ENCODE data around the gene CACNA2D3.
"Not testable (repeated sequence)": the region's sequence is repeated elsewhere in the genome, so short reads cannot be mapped to it uniquely, and the experiment has no call there.

The CACNA2D3 gene

GRCh38 chr3:54630101-54630623 lies 507.8 kb downstream of the CACNA2D3 start:
- no peak for DNase-seq (ENCODE audit: low read depth, low spot score)

GRCh38 chr3:54631001-54631400 lies 508.6 kb downstream of the CACNA2D3 start:
- not testable (repeated sequence) for DNase-seq (ENCODE audit: low read depth, low spot score)

DNA sequence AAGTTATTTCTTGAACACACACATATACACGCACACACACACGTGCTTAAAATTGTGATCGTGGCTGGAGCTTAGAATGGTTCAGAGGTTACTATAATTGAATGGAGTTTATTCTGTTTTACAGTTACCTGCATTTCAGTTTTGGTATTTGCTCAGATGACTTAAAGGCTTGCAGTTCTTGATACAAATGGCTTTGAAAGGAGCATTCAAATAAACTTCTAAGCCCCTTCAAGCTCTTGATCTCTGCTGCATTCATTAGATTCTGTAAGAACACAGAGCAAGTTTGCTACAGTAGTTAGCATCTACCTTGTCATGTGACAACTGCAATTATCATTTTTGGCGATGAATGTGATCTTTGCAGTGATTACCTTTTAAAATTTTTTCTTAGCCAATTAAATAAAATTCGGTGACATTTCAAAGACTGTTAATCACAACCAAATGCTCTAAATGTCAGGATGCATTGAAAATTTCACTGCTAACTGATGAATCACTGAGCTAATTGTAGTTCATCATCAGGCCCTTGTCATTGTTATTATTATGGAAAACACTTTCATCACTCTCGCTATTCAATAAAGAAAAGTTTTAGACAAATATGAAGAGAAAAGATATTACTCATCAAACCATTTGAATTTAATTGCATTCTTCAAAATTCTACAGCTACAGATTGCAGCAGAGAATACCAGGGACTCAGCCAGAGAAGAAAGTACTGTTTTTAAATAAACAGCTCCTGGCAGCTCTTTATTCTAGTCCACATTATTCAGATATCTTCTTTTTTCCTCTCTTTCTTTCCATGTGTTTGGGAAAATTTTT lies 509.4 kb downstream of the CACNA2D3 start:
- DNase-seq (ENCODE audit: low read depth, low spot score), result no peak

- no peak for DNase-seq (ENCODE audit: low read depth, low spot score)
These were observed 509.9 kb downstream of the CACNA2D3 start for GRCh38 chr3:54632326-54632665.

DNA sequence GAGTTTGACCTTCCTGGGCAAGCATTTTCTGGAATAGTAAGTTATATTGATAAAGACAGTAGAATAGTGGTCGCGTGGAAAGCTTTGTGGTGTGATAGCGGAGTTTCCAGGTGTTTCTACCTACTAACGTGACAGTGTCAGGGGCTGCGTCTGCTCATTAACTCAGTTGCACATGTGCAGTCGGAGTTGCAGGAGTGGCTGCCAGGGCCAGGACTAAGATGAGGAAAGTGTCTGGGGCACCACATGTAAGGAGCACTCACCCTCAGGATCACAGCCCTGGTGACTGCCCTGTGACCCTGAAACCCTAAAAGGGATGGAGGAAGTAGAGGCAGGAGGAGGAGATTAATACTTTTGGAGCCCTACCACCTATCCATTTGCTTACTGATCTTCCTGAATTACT lies 510.5 kb downstream of the CACNA2D3 start:
- DNase-seq (ENCODE audit: low read depth, low spot score), result no peak

DNA sequence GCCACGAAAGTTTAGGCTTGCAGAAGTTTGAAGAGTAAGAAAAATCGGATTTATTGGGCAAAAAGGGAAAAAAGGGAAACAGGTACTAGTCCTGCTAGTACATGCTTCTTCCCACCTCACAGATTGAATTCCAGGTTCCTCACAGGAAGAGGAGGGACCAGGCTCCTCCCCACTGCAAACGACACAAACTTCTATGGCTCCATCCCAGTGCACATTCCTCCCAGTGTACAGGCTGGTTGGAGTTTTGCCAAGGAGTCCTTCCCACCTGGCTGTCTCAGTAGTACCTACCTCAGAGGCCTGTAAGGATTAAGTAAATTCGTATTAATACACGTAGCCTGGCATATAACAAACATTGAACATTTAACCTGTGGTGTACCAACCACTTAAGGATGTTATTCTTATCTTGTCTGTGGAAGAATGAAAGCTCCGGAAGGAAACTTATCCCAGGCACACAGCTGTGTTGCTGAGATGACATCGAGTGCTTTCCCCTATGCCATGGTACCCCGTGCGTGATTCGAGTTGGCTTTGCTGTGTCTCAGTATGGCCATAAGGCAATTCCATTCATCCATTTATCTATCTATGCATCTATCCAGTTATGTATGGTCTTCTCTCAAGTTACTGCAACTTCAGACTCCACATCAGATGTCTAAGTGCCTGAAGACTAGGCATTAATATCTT lies 511.2 kb downstream of the CACNA2D3 start:
- no peak for DNase-seq (ENCODE audit: low read depth, low spot score)

GRCh38 chr3:54634122-54634469 lies 511.7 kb downstream of the CACNA2D3 start:
- DNase-seq (ENCODE audit: low read depth, low spot score), result no peak

DNA sequence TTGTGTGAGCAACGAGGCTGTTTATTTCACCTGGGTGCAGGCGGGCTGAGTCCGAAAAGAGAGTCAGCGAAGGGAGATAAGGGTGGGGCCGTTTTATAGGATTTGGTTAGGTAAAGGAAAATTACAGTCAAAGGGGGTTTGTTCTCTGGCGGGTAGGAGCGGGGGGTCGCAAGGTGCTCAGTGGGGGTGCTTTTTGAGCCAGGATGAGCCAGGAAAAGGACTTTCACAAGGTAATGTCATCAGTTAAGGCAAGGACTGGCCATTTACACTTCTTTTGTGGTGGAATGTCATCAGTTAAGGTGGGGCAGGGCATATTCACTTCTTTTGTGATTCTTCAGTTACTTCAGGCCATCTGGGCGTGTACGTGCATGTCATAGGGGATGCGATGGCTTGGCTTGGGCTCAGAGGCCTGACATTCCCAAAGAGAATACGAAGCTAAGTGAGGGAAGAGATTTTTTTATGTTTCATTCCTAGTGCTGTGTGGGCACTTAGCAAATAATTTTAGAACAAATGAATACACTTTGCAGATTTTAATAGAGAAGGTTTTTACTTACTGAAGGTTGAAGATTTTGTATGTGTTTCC lies 517.5 kb downstream of the CACNA2D3 start:
- DNase-seq (ENCODE audit: low read depth, low spot score), result not testable (repeated sequence)

DNA sequence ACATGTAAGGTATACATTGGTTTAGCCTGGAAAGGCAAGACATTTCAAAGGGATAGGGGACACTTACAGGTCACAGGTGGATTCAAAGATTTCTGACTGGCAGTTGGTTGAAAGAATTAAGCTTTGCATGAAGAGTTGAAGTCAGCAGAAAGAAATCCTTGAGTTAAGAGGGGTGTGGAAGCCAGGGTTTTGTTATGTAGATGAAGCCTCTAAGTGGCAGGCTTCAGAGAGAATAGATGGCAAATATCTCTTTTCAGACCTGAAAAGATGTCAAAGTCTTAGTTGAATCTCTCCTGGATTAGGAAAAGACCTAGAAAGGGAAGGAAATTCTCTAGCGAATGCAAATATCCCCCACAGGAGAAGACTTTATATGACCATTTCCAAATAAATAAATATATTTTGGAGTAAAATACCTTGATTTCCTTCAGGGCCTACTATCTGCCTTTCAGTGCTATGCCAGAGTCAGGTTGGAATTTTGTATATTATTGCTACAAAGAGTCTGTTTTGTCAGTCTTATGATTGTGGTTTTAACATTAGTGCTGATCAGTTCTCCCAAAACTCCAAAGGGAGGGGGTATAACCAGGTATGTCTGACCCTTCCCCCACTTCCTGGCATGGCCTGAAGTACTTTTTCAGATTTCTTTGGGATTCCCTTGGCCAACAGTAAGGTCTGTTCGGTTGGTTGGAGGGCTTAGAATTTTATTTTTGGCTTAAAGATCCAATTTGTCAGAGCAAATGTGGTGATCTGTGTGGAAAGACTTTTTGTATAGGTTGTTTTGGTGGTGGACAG lies 519.1 kb downstream of the CACNA2D3 start:
- no peak for DNase-seq (ENCODE audit: low read depth, low spot score)

GRCh38 chr3:54642147-54642546 lies 519.8 kb downstream of the CACNA2D3 start:
- no peak for DNase-seq (ENCODE audit: low read depth, low spot score)

DNA sequence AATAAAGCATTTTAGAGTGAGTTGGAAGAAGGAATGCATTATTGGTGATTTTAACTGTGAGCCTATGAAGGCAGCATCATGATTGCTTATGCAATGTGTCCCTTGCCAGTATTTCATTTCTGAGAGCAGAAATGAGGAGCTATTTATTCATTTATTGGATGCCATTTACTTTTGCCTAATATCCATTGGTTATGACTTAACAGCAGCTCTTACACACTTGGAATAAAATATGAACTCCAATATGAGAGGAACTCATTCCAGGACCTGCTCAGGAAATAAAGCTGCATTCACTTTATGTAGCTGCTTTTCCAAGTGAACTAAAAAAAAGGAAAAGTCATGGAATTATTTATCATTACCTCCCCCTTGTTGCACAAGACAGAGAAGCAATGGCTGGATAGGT lies 525.4 kb downstream of the CACNA2D3 start:
- DNase-seq (ENCODE audit: low read depth, low spot score), result no peak

- DNase-seq (ENCODE audit: low read depth, low spot score), result no peak
These were observed 527.2 kb downstream of the CACNA2D3 start for GRCh38 chr3:54649551-54649950.

- DNase-seq (ENCODE audit: low read depth, low spot score), result no peak
These were observed 531.3 kb downstream of the CACNA2D3 start for GRCh38 chr3:54653456-54654195.

DNA sequence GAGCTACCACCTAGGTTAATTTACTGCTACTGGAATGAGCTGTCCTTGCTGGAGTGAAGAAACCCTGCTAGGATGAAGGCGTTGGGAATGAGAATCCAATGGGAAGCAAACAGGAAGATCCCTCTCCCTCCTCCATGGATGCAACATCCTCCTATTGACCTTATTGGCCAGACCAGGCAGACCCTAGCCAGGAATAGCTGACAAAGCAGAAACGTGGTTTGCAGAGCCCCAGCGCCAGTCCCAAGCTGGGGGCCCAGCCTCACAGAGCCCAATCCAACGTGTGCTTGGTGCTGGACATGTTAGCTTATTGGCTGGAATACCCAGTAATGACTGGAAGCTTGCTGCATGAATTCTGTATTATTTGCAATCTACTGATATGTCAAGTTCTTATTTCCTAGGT lies 532.4 kb downstream of the CACNA2D3 start:
- DNase-seq (ENCODE audit: low read depth, low spot score), result no peak

DNA sequence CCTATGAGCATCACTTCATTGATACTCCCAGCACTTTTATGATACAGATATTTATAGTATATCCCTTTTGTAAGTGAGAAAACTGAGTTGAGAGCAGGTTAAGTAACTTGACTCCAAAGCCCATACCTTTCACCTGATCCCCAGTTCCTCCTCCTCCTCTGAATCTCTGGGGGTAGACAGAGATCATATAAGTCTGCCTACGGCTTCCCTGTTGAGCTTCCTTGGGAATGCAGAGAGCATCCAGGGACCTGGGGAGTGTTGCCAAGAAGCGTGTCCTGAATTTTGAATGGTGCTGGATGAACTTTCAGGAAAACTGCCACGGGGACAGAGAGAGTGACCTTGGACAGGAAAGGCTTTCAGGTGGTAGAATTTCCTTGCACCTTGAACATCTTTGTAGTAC lies 537.0 kb downstream of the CACNA2D3 start:
- no peak for DNase-seq (ENCODE audit: low read depth, low spot score)

DNA sequence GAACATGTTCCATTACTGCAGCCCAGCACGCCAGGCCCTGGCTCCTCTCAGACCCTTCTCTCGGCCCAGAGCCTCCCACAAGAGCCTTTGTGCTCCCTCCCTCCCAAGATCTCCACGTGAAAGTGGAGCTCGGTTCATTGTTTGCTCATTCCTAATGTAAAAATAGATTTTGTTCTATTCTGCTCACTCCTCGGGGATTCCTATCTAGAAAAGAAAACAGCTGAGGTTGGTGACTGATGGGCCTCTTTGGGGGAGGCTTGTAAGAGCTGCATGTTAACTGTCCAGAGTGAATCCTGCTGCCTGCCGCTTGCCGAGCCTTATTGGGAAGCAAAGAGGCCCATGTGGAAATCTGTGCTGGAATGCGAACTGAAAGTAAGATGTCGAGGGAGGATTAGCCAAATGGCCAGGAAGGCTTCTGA lies 538.4 kb downstream of the CACNA2D3 start:
- no peak for DNase-seq (ENCODE audit: low read depth, low spot score)

- DNase-seq (ENCODE audit: low read depth, low spot score), result no peak
These were observed 538.8 kb downstream of the CACNA2D3 start for GRCh38 chr3:54661151-54661550.

DNA sequence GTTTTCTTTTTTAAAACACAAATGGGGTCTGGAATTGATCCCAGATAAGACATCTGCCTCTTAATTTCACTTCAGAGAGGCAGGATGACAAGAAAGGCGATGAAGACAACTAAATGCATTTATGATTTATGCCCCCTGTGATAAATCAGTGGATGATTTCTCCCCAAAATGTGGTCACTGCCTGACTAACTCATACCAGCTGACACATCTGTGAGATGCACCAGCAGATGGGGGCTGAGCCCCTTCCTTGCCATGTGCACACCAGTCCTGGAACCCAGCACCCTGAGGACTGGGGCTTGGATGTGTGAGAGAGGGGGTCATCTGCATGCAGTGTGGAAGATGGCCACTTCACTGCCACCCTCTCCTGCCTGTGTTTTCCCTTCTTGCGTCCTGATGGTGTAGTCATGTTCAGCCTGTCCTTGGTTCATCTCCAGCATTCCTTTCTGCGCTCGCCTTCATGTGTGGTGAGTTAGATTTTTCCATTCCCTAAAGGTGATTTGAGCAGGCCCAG lies 541.2 kb downstream of the CACNA2D3 start:
- DNase-seq (ENCODE audit: low read depth, low spot score), result no peak

- no peak for DNase-seq (ENCODE audit: low read depth, low spot score)
These were observed 542.8 kb downstream of the CACNA2D3 start for GRCh38 chr3:54665016-54665600.

- DNase-seq (ENCODE audit: low read depth, low spot score), result no peak
These were observed 545.9 kb downstream of the CACNA2D3 start for GRCh38 chr3:54668236-54668635.
